Limb (tissue), 2 donors: ENCODE data around the gene PDE4D.

Source experiments
- DNase-seq, 2 donors: peaks; one replicate each; pipeline ENCODE4 v3.0.0-alpha.2; 2016; ENCODE audit errors: extremely low spot score in 2 of 2

PDE4D gene

DNA sequence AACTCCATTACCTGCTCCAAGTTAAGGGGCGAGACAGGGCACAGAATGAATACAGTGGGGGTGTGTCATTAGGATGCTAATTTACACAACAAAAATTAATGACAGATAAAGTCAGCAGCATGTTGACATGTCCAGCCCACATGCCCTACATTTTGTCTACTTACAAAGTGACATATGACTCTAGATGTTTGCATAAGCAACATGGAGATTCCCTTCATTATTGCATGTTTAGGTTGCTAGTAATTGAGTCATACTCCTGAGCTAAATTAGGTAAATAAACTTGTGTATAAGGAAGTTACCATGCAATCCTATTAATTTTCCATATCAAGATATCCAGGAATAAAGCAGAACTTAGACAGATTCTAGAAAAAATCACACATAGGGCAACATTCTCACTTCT, 232.2 kb downstream of the PDE4D start:
- no peak for DNase-seq

DNA sequence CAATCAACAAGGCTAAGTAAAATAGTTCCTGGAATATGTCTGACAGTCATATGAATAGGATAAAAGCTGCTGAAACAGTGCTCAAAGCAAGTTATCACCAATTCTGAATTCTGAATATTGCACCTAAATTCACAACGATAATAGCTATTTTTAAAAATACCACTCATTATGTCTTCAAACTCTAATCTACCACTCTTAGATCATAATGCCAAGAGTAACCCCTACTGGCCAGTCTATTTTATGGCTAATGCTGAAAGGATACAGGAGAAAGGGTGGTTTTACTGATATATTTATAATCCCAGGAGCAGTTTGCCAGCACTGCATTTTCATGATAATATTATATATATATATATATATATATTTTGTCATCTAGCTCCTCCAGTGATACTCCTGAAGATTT, 232.8 kb downstream of the PDE4D start:
- DNase-seq: no peak

DNA sequence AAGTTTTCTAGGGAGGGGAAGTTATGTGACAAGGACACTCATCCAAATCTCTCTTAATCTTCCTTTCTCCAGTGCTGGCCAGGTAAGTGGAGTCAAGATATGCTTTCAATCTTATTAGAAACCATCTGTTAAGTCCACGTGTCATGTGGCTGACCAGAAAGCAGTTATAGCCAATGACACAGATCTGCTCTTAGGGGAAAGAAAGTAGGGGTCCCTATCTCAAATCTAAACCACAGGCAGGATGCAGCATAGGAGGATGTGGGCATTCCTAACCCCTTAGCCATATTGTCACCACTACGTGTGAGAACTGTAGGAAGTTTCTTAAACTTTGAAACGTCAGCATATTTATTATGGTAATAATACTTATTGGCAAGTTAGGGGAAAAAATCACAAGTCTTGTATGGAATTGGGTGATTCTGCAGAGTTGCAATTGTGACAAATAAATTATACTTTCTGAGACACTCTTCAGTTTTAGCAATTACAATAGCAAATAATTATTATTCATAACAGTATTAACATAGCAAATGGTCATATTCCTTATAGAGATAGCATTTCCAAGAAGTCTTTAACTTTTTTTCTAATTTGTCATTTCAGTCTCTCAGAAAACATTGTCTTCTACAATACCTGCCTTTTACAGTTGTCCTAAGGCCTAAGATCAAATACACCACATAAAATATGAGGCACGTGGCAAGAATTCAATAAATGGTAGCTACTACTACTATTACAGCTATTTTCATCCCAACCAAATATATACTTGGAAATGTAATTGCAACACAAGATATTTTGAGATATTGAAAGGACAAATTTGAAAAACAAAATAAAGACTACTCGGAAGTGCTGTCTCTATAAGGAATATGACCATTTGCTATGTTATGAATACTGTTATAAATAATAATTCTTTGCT, 236.9 kb downstream of the PDE4D start:
- no peak for DNase-seq

DNA sequence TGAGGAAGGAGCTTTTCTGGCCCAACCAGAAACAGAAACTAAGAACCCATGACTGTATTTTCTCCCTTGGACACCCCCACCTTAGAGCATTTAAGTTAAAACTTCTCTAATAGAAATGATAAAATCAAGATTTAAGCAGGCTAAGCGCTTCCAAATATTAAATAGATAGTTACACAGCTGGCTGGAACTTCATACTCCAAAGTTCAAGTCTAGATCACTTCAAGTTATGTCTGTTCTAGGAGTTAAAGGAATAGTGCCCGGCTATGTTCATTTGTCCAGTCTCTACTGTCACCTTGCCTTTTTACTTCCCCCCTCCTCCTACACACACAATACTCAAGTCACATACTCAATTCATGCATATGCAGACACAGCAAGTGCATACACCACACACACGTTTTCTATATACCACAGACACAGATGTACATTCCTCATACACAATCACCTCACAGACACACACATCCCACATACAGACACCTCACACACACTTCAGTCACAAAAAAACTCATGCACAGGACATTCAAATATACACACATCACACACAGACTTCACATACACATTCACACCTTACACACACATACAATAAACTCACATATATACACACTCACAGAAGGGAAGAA, 237.7 kb downstream of the PDE4D start:
- DNase-seq: no peak

DNA sequence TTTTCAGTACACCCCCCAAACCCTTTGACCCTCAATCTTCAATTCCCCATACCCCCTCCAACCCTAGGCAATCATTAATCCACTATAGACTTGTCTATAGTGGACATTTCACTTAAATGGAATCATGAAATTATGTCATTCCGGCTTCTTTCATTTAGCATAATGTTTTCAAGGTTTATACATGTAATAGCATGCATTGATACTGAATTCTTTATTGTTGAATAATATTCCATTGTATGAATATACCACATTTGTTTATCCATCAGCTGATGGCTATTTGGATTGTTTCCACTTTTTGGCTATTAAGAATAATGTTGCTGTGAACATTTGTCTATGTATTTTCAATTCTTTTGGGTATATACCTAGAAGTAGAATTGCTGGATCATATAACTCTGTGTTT, 238.8 kb downstream of the PDE4D start:
- no peak for DNase-seq

DNA sequence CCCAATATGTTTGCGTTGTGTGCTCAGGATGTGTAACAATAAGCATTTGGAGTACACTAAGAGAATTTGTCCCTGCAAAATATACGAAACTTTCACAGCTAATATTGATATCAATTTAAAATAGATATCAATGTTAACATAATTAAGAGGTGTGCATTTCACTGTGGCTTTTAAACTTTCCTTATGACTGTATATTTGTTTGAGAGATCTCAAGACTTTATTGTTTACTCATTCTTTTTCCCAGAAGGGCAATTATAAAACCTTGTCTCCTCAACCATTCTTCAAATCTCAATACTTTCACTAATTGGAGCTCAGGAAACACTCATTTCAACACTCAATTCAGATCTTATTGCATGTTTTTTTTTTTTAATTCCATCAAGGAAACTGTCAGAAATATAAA, 241.1 kb downstream of the PDE4D start:
- DNase-seq: no peak

DNA sequence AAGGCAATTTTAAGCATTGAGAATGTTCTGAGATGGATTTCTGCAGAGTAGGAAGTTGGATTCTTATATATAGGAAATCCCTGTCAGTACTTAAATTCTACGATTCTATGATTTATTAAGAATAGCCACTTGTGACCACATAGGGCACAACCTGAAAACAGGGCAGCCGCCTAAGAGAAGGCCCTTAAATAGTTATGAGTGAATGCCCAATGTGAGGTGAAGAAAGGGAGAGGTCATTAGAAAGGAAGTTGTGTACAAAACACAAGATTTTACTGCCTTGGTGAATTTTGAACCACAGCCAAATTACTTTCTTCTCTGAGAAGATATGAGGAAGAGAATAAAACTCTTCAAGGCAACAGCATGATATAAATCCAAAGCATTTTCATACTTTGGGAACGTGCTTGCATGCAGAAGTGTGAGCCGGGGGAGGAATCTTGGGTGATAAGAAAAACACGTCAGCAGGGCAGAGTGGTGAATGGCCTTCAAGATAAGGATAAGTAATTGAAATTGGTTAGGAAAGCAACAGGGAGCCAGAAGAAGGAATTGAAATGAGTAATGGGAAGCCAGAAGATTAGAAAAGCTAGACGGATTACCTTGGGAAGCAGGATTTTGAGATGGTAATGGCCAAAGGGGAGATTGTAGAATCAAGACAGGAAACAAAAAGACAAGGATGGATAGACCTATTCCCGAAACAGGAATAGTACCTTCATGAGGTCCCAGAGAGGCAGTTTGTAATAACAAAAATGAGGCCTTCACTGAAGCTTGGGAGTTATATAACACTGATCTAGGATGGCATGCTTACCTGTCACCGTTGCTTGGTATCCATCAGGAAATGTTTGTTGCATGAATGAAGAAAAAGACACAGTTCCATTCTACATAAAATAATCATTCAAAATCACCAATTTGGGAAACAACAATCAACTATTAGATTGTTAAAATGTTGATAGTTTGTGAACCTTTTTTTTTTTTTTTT, 244.3 kb downstream of the PDE4D start:
- no peak for DNase-seq

DNA sequence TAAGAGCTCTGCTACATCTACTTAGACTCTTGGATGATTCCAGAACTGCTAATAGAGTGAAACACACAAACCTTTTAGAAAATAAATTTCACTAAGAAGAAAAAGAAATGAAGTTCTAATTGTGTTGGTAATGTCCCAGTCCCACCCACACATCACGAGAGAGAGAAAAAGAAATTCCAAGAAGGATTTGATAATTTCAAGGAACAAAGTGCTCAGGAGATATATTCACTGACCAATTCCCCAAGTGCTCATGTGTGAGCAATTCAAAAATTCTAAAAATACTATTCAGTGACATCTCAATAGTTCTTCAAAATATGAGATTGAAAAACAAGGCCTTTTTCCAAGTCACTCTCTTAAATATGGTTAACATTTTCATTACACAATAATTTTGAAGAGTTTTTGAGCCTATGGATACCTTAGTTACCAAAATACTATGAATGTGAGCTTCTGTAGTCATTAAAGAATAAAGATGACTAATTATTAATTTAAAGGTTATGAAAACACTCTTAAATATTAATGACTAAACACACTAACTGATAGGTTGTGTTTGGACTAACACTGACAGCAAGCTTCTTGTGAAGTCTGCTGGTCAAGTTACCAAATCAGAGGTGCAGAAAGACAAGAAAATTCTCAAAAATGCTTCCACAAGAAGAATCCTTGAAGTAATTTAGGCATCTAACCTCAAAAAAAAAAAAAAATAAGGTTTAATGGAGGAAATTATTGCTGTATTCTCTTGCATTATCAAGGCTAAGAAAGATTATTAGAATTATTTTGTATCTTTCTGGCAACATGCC, 245.3 kb downstream of the PDE4D start:
- DNase-seq: no peak

DNA sequence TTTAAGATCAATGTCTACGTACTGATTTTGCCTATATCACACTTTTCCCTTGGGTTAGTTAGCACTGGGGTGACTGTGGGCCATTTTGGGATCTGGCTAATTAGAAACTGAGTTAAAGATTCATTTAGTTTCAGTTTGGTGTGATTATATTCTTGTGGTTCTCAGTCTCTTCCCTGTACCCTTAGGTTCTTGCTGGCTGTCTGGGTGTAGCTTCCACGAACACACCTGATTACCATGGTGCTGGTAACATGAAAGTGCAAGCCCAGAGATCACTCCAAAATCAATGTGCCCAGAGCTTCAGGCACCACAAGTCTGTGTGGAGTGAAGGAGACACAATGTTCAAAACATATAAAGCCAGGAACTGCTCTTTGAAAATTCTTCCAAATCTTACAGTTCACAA, 248.1 kb downstream of the PDE4D start:
- DNase-seq: no peak

DNA sequence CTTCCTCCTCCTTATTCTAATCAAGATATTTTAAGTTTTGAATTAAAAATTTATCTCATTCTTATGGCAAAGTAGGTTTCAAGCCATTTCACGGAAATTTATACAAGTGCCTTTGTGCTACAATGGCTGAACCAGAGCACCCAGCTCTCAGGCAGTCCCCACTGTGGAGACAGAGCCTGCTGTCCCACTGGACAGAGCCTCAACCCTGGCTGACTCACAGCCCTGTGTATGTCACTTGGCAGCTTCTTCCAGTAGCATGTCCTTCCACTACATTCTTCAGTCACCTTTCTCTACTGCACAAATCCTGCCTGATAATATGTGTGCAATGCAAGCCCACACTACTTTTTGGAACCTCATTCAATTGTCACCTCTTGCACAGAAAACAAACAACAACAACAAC, 253.1 kb downstream of the PDE4D start:
- no peak for DNase-seq

DNA sequence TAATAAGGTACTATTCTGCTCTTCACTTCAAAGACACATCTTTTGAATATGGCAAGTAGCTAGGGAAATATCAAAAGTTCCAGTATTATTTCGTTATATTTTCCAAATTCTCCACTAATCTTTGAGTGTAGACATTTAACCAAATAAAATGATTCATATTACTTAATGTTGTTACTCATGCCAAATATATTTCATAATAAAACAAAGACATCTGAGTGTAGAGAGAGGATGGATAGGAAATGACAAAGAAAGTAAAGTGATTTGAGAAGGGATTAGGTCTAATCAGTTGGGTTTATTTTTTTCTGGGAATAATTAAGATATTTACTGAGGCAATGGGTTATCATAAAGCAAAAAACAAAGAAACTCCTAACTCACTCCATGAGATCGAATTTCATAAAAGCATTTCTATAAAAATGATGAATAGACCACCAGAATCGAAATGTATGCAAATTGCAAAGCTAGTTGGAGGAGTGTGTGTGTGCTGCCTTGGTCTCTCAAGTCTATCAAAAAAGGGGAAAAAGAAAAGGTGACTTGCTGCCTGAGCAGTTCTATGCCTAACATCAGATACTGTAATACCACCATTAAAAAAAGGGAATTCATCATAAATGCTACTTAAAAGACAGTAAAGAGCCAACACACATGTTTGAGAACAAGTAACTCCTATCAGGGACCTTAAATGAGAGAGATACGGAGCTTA, 255.5 kb downstream of the PDE4D start:
- no peak for DNase-seq

DNA sequence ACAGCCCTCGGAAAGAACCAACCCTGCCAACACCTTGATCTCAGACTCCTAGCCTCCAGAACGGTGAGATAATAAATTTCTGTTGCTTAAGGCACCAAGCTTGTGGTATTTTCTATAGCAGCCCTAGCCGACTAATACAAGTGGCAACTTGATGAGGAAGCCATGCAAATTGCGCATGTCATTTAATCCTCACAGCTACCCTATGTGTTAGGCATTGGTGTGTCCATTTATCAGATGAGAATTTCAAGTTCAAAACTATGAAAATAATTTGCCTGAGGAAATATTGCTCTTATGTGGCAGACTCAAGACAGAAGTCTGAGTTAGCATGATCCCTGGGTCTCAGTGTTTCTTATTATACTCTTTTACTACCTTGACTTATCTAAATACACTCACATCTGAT, 264.0 kb downstream of the PDE4D start:
- no peak for DNase-seq

DNA sequence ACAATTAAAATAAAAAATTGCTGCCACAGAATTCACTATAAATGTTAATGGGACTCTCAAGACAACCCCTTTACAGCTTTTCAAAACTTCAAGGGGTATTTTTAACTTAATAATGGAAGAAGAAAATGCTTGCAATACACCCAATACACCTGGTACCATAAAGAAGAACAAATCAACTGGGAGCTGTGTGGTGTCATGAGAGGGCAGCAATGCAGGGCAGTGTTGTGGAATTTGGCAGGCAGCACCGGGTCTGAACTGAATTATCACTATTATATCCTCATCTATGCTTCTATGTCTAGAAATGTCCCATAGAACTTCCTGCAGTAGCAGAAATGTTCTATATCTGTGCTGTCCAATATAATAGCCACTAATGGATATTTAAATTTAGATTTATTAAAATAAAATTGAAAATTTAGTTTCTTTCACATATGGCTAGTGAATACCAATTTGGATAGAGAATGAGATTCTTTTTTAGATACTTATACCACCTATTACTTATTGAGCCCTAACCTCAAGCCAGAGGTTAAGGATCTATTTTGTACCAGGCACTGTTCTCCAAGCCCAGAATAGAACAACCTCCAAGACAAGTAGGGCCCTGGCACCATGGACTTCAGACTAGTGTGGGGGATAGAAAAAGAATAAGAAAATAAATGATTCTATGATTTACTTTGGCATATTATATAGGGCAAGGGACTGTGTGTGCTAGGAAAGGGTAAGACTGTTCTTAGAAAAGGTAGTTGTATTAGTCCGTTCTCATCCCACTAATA, 265.3 kb downstream of the PDE4D start:
- DNase-seq: no peak

DNA sequence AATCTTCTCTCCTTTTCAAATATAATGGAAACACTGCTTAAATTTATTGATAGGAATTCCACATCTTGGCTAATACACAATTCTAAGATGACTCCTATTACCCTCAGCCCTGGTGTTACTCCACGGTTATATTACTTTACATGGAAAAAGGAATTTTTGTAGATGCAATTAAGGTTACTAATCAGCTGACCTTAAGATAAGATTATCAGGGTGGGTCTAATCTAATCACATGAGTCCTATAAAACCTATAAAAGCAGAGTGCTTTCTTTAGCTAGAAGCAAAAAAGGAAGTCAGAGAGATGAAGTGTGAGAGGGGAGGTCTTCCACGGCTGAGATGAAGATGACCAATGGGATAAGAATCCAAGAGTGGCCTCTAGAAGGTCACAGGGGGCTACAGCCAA, 268.6 kb downstream of the PDE4D start:
- DNase-seq: no peak

DNA sequence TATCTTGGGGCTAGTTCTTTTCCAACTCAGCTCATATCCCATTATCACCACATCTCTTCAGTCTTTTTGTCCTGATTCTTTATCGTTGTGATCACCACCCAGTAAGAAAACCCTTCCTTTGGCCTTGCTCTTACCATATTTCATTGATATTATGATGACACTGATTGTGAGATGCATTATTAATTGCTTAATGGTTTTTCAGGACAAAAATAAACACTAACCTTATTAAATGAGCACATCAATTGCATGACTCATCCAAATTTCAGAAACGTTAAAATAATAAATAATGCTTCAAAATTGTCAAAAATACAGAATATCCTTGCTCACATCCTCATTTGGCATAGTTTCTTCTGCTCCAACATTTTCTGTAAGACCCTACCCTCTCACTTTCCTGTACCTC, 270.7 kb downstream of the PDE4D start:
- no peak for DNase-seq

DNA sequence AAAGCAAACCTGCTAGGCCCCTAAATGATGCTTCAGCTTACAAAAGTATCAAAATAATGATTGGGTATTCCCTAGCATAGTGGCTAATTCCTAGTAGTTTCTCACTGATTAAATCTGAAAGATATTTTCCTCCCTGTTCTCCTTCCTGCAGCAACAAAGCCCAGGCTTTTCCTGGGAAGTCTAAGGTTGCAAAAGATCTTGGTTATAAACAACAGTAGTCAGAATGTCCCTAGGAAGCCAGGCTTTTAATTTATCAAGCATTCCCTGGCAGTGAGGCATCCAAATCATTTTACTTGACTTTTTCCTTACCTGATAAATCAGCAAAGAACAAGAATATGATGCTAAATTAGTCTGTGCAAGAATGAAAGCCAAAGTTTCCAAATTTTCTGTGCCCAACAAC, 272.0 kb downstream of the PDE4D start:
- DNase-seq: no peak

DNA sequence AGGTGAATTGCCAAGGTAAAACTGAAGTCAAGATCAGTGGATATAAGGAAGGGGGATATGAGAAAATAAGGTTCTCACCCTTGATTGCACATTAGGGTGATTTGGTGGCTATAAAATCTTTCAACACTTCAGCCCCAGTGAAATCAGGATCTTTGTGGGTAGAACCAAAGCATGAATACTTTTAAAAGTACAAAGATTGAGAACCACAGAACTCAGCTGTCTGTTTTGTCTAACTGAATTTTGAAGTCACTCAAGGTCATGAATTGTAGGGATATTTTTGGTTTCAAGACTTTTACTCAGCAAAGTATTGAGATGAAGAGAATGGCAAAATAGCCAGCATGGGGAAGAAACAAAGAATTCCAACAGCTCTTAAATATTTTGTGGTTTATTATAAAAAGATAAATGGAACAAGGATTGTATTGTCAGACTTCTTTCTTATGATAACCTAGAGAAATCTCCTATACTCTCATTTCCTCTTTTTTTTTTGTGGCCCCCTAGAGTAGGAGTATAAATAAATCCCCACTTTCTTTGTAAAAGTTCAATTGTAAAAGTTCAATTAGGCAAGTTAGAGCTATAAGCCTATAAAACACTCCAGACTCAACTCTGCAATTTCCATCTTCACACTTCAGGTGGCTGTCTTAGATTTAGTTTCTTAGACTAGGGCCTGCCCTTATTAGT, 272.9 kb downstream of the PDE4D start:
- DNase-seq: no peak

DNA sequence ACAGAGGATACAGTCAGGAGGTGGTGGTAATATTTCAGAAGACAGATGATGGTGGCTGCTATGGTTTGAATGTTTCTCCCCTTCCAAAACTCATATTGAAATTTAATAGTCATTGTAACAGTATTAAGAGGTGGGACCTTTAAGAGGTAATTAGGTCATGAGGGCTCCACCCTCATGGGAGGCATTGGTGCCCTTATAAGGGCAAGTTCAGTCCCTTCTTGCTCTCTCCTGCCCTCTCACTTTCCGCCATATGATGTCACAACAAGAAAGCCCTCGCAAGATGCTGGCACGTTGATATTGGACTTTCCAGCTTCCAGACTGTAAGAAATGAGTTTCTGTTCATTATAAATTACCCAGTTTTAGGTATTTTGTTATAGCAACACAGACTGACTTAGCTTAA, 274.9 kb downstream of the PDE4D start:
- no peak for DNase-seq

DNA sequence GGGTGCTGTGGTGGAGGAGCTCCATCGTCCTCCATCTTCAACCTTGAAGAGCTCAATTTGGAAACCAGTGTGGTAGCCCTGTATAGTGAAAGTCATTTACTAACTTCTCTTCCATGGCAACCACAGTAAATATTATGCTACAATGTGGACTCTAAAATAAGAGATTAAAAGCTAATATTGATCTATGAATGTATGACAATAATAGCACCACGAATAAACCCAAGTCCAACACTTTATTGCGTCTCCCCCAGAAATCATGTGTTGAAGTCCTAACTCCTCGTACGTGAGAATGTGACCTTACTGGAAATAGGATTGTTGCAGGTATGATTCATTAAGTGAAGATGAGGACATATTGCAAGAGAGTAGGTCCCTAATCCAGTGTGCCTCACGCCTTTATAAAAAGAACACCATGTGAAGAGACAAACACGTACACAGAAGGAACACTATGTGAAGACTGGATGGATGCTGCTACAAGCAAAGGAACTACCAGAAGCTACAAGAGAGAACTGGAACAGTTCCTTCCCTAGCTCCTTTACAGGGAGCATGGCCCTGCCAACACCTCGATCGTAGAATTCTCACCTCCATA, 276.2 kb downstream of the PDE4D start:
- no peak for DNase-seq
